ES-I3 (cell line): ENCODE measurements around the gene THBS2.

Experiments
- H3K36me3 ChIP-seq: 2 replicates; pipeline ENCODE4 v1.6.1; 2013; ENCODE audit warnings: mild to moderate bottlenecking, low read length, control low read depth, moderate library complexity; ENCODE audit not compliant: insufficient read depth
- H3K4me1 ChIP-seq: 2 replicates; pipeline ENCODE4 v1.6.1; 2013; ENCODE audit warnings: mild to moderate bottlenecking, control low read depth, low read length; ENCODE audit not compliant: insufficient read depth
- H3K9ac ChIP-seq: 2 replicates; pipeline ENCODE4 v1.6.1; 2013; ENCODE audit warnings: low read depth, mild to moderate bottlenecking, low read length, moderate library complexity
- H3K9me3 ChIP-seq: 2 replicates; pipeline ENCODE4 v1.6.1; 2013; ENCODE audit warnings: mild to moderate bottlenecking, low read length, moderate library complexity; ENCODE audit not compliant: control insufficient read depth, insufficient read depth

The THBS2 gene

GRCh38 chr6:169174516-169175359, 78.9 kb downstream of the THBS2 start:
- Histone ChIP-seq H3K36me3 (no peaks in the 10 kb centered on the region), H3K9ac (no peak overlapping the region)

GRCh38 chr6:169173532-169174268, 79.9 kb downstream of the THBS2 start:
- Histone ChIP-seq H3K9ac (no peak overlapping the region), H3K9me3 (no peaks in the 10 kb centered on the region), H3K4me1 (no peaks in the 10 kb centered on the region), H3K36me3 (no peaks in the 10 kb centered on the region)

More at GRCh38 chr6:169174516-169175359, 78.9 kb downstream of the THBS2 start:
- Histone ChIP-seq H3K9me3 (no peaks in the 10 kb centered on the region), H3K4me1 (no peaks in the 10 kb centered on the region)

- H3K9ac ChIP-seq: no peak overlapping the region
- H3K36me3 ChIP-seq: no peaks in the 10 kb centered on the region
- H3K9me3 ChIP-seq: no peaks in the 10 kb centered on the region
- H3K4me1 ChIP-seq: no peaks in the 10 kb centered on the region
Observed at GRCh38 chr6:169172946-169173345, 80.7 kb downstream of the THBS2 start.

- Histone ChIP-seq H3K36me3 (no peaks in the 10 kb centered on the region), H3K9ac (no peak overlapping the region), H3K9me3 (no peaks in the 10 kb centered on the region), H3K4me1 (no peaks in the 10 kb centered on the region)
Observed at GRCh38 chr6:169172456-169172855, 81.2 kb downstream of the THBS2 start.

- Histone ChIP-seq H3K36me3 (no peaks in the 10 kb centered on the region), H3K9me3 (no peaks in the 10 kb centered on the region), H3K9ac (no peak overlapping the region), H3K4me1 (no peaks in the 10 kb centered on the region)
Observed at GRCh38 chr6:169171951-169172350, 81.7 kb downstream of the THBS2 start.

GRCh38 chr6:169171016-169171415, 82.6 kb downstream of the THBS2 start:
- no peaks in the 10 kb centered on the region for H3K36me3 ChIP-seq
- no peaks in the 10 kb centered on the region for H3K9me3 ChIP-seq
- no peak overlapping the region for H3K9ac ChIP-seq
- H3K4me1 ChIP-seq: no peaks in the 10 kb centered on the region

GRCh38 chr6:169170583-169170955, 83.1 kb downstream of the THBS2 start:
- no peaks in the 10 kb centered on the region for H3K4me1 ChIP-seq
- no peaks in the 10 kb centered on the region for H3K9me3 ChIP-seq
- H3K36me3 ChIP-seq: no peaks in the 10 kb centered on the region
- H3K9ac ChIP-seq: no peak overlapping the region

GRCh38 chr6:169169941-169170582, 83.6 kb downstream of the THBS2 start:
- Histone ChIP-seq H3K9me3 (no peaks in the 10 kb centered on the region), H3K9ac (no peak overlapping the region), H3K36me3 (no peaks in the 10 kb centered on the region), H3K4me1 (no peaks in the 10 kb centered on the region)

- Histone ChIP-seq H3K9ac (no peak overlapping the region), H3K9me3 (no peaks in the 10 kb centered on the region), H3K4me1 (no peaks in the 10 kb centered on the region), H3K36me3 (no peaks in the 10 kb centered on the region)
Observed at GRCh38 chr6:169169375-169169774, 84.3 kb downstream of the THBS2 start.

GRCh38 chr6:169168706-169169105, 84.9 kb downstream of the THBS2 start:
- no peak overlapping the region for H3K9ac ChIP-seq
- H3K36me3 ChIP-seq: no peaks in the 10 kb centered on the region
- no peaks in the 10 kb centered on the region for H3K9me3 ChIP-seq
- H3K4me1 ChIP-seq: no peaks in the 10 kb centered on the region

GRCh38 chr6:169168302-169168630, 85.4 kb downstream of the THBS2 start:
- Histone ChIP-seq H3K36me3 (no peaks in the 10 kb centered on the region), H3K4me1 (no peaks in the 10 kb centered on the region), H3K9me3 (no peaks in the 10 kb centered on the region), H3K9ac (no peak overlapping the region)

- H3K4me1 ChIP-seq: no peaks in the 10 kb centered on the region
- H3K36me3 ChIP-seq: no peaks in the 10 kb centered on the region
- H3K9me3 ChIP-seq: no peaks in the 10 kb centered on the region
- H3K9ac ChIP-seq: no peak overlapping the region
Observed at GRCh38 chr6:169167581-169168301, 85.9 kb downstream of the THBS2 start.

GRCh38 chr6:169166896-169167580, 86.6 kb downstream of the THBS2 start:
- H3K9ac ChIP-seq: no peak overlapping the region
- no peaks in the 10 kb centered on the region for H3K36me3 ChIP-seq
- no peaks in the 10 kb centered on the region for H3K9me3 ChIP-seq
- H3K4me1 ChIP-seq: no peaks in the 10 kb centered on the region
